ENCODE measurements around the gene PPTC7.
"Not testable (repeated sequence)": the region's sequence is repeated elsewhere in the genome, so short reads cannot be mapped to it uniquely, and the experiment has no call there.

PPTC7 gene

DNA sequence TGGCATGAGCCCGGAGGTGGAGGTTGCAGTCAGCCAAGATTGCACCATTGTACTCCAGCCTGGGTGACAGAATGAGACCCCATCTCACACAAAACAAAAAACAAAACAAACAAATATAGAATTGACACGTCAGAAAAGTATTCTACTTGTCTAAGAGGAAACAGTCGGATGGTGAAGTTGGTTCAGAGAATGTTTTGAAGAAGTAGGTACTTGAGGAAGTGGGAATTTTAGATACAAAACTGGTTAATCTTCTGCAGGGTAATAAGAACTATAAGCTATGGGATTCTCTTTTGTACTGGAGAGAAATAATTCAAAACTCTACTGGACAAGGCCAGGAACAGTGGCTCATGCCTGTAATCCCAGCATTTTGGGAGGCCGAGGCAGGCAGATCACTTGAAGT, 16.2 kb upstream of the PPTC7 start:
- ATAC-seq (replicated peaks) (no peak), DNase-seq (no peak)
- H3K9me3 Mint-ChIP-seq = no peaks in the 10 kb centered on the region
- H3K4me1 Mint-ChIP-seq (ENCODE audit: low read depth in 2 of 2) = peaks cover 3 to 6% of the 10 kb centered on the region in 2 donors
- H3K27me3 Mint-ChIP-seq = no peaks in the 10 kb centered on the region
- no peak overlapping the region for H3K4me3 Mint-ChIP-seq
- no peak overlapping the region for H3K27ac Mint-ChIP-seq
- peaks cover 7% of the 10 kb centered on the region for H3K36me3 Mint-ChIP-seq (ENCODE audit: insufficient read depth)

DNA sequence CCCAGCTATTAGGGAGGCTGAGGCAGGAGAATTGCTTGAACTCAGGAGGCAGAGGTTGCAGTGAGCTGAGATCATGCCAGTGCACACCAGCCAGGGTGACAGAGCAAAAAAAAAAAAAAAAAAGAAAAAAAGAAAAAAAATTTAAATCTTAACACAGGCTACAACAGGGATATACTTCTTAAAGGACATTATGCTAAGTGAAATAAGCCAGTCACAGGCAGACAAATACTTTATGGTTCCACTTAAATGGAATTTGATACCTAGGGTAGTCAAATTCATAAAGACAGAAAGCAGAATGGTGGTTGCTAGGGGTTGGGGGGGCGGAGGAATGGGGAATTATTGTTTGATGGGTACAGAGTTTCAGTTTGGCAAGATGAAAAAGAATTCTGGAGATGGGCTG, 14.8 kb upstream of the PPTC7 start:
- Mint-ChIP-seq H3K27me3 (no peaks in the 10 kb centered on the region), H3K9me3 (no peaks in the 10 kb centered on the region), H3K4me3 (no peak overlapping the region), H3K36me3 (ENCODE audit: insufficient read depth) (peaks cover 7% of the 10 kb centered on the region), H3K27ac (no peak overlapping the region), H3K4me1 (ENCODE audit: low read depth in 2 of 2) (peaks cover 3 to 6% of the 10 kb centered on the region in 2 donors)
- no peak for ATAC-seq (replicated peaks)
- no peak for DNase-seq

DNA sequence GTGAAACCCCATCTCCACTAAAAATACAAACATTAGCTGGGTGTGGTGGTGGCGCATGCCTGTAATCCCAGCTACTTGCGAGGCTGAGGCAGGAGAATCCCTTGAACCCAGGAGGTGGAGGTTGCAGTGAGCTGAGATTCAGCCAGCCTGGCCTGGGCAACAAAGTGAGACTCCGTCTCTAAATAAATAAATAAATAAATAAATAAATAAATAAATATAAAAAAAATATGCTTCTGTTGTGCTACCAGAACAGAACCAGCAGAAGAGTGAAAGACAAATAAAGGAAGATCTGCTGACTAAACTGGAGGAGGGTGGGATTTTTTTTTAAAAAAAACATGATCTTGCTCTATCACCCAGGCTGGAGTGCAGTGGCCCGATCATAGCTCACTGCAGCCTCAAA, 9.8 kb upstream of the PPTC7 start:
- DNase-seq; H3K9me3 Mint-ChIP-seq; ATAC-seq (replicated peaks); H3K4me3 Mint-ChIP-seq; H3K27me3 Mint-ChIP-seq; H3K27ac Mint-ChIP-seq; H3K36me3 Mint-ChIP-seq (ENCODE audit: insufficient read depth); H3K4me1 Mint-ChIP-seq (ENCODE audit: low read depth in 2 of 2): not testable (repeated sequence)

DNA sequence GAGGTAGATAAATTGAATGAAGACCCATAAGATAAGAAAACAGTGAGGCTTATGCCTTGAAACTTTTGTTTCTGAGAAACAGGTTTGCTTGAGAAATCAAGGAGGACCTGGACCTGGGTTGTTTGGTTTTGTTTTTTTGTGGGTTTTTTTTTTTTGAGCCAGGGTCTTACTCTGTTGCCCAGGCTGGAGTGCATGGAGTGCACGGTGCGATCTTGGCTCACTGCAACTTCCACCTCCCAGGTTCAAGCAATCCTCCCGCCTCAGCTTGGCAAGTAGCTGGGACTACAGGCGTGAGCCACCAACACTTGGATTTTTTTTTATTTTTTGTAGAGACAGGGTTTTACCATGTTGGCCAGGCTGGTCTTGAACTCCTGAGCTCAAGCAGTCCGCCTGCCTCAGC, 9.0 kb upstream of the PPTC7 start:
- Mint-ChIP-seq H3K4me1 (ENCODE audit: low read depth in 2 of 2) (no peaks in the 10 kb centered on the region), H3K36me3 (ENCODE audit: insufficient read depth) (peaks cover 7% of the 10 kb centered on the region), H3K27ac (peak overlapping the region in 1 of 2 donors; percentile 62), H3K27me3 (no peaks in the 10 kb centered on the region), H3K4me3 (no peak overlapping the region), H3K9me3 (no peaks in the 10 kb centered on the region)
- ATAC-seq (replicated peaks) (no peak), DNase-seq (no peak)

DNA sequence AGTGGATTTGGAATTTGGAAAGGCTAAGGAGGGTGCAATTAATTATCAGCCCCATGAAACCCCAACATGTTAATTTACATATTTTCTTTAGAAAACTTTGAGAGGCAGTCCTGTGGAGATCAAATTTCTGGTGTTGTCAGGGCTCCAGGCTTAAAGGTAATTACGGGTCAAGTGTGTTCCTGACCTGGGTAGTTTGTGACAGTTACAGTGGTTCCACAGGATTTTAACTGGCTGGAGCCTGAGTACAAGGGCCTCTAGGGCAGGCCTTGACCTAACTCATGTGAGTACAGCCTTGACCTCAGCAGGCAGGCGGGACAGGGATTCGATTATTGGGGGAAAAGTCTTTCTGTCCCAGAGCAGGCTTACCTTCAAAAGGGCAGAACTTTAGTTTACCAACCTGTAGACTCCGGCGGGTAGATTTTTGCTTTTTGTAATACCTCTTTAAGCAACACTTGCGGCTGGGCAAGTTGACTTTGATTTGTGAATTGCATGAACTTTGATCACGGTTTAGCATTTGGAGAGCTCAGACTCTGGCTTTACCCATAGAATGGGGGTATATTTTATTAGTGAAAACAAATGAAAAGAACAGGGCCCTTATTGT, 8.4 kb upstream of the PPTC7 start:
- no peak for ATAC-seq (replicated peaks)
- no peak for DNase-seq
- no peak overlapping the region for H3K4me3 Mint-ChIP-seq
- H3K9me3 Mint-ChIP-seq = no peaks in the 10 kb centered on the region
- H3K27me3 Mint-ChIP-seq = no peaks in the 10 kb centered on the region
- H3K4me1 Mint-ChIP-seq (ENCODE audit: low read depth in 2 of 2) = no peaks in the 10 kb centered on the region
- H3K27ac Mint-ChIP-seq = peak overlapping the region; percentile 62 to 82
- peaks cover 7% of the 10 kb centered on the region for H3K36me3 Mint-ChIP-seq (ENCODE audit: insufficient read depth)

DNA sequence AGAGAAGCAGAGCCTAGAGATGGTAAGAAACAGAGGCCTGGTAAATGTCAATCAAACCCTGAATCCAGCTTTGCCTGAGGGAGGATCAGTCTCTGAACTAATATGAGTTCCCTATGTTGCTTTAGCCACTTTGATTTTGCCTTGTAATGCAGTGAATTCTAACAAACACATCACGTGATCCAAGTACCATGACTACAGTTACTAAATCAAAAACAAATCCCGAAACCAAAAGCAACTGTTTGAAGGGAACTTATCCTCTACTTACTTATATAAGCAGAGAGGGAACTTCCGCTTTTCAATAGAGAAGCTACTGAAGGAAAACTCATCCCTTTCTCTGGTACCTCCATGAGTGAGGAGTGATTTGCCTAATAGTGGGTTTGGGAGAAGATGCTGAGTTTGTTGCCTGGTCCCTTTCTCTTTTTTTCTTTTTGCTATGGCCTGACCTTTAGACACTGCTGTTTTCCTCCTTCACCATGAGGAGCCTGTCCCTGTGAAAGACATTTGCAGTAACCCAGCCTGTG, 7.7 kb upstream of the PPTC7 start:
- no peaks in the 10 kb centered on the region for H3K4me1 Mint-ChIP-seq (ENCODE audit: low read depth in 2 of 2)
- H3K36me3 Mint-ChIP-seq (ENCODE audit: insufficient read depth) = peaks cover 4% of the 10 kb centered on the region
- no peaks in the 10 kb centered on the region for H3K27me3 Mint-ChIP-seq
- DNase-seq (no peak), ATAC-seq (replicated peaks) (peak; percentile 85)
- H3K27ac Mint-ChIP-seq = peak overlapping the region; percentile 62 to 82
- no peak overlapping the region for H3K4me3 Mint-ChIP-seq
- no peaks in the 10 kb centered on the region for H3K9me3 Mint-ChIP-seq

DNA sequence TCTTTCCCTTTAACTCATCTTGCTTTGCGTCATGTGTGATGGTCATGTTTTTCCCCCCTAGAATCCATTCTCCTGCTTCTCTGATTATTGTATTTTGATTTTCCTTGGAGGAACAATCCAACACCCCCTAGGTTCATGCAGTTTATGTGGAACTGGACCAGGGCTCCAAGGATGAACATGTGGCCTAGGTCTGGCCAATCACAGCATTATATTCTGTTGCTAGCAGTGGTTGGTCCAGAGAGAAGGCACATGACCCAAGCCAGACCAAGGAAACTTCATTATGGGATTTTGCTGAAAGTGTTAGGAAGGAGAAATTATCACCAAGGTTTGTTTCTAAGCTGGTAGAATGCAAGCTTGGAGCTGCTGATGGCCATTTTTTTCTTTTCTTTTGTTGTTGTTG, 6.9 kb upstream of the PPTC7 start:
- Mint-ChIP-seq H3K9me3 (no peaks in the 10 kb centered on the region), H3K4me3 (no peak overlapping the region), H3K27ac (peak overlapping the region; percentile 62 to 82), H3K4me1 (ENCODE audit: low read depth in 2 of 2) (peaks cover 5% of the 10 kb centered on the region in 2 donors), H3K36me3 (ENCODE audit: insufficient read depth) (peaks cover 4% of the 10 kb centered on the region), H3K27me3 (no peaks in the 10 kb centered on the region)
- DNase-seq = no peak
- ATAC-seq (replicated peaks) = no peak

DNA sequence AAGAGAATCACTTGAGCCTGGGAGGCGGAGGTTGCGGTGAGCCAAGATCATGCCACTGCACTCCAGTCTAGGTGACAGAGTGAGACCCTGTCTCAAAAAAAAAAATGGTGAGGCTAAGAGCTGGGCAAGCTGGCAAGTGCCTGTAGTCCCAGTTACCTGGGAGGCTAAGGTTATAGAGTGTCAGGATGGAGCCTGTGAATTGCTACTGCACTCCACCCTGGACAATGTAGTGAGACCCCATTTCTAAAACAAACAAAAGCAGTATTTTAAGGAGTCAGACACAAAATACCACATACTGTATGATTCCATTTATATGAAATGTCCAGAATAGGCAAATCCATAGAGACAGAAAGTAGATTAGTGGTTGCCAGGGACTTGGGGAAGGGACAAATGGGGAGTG, 4.0 kb upstream of the PPTC7 start:
- not testable (repeated sequence) for H3K9me3 Mint-ChIP-seq; H3K27me3 Mint-ChIP-seq; H3K4me3 Mint-ChIP-seq; H3K27ac Mint-ChIP-seq; ATAC-seq (replicated peaks); DNase-seq
- H3K36me3 Mint-ChIP-seq (ENCODE audit: insufficient read depth) = peaks cover 18% of the 10 kb centered on the region
- H3K4me1 Mint-ChIP-seq (ENCODE audit: low read depth in 2 of 2) = peaks cover 9 to 18% of the 10 kb centered on the region in 2 donors

DNA sequence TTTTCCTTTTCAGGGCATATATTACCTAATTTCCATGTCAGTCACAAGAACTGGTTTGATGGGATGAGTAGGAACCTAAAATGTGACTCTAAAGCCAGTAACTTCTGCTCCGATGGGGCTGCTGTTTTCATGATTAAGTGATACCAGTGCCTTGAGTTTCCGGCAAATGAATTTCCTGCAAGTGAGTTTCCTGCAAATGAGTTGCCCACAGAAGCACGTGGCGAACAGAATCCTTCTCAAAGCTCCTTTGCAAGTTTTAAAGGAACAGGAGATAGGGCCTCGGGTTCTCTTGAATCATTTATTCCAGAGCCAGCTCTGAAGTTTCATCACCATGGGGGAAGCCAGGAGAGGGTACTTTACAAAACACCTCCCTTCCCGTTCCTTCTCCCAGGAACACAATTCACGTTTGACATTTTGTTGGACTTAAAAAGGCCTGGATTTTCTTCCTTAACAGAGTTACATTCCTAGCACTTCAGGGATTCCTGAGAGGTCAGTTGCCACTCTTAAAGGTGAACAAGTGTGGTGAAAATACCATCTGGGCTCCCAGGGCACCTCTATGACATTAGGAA, 2.2 kb upstream of the PPTC7 start:
- Mint-ChIP-seq H3K9me3 (no peaks in the 10 kb centered on the region), H3K4me1 (ENCODE audit: low read depth in 2 of 2) (peaks cover 22 to 33% of the 10 kb centered on the region in 2 donors), H3K36me3 (ENCODE audit: insufficient read depth) (peaks cover 28% of the 10 kb centered on the region), H3K4me3 (peak overlapping the region; percentile 29 to 40), H3K27ac (no peak overlapping the region), H3K27me3 (no peaks in the 10 kb centered on the region)
- DNase-seq (no peak), ATAC-seq (replicated peaks) (no peak)

DNA sequence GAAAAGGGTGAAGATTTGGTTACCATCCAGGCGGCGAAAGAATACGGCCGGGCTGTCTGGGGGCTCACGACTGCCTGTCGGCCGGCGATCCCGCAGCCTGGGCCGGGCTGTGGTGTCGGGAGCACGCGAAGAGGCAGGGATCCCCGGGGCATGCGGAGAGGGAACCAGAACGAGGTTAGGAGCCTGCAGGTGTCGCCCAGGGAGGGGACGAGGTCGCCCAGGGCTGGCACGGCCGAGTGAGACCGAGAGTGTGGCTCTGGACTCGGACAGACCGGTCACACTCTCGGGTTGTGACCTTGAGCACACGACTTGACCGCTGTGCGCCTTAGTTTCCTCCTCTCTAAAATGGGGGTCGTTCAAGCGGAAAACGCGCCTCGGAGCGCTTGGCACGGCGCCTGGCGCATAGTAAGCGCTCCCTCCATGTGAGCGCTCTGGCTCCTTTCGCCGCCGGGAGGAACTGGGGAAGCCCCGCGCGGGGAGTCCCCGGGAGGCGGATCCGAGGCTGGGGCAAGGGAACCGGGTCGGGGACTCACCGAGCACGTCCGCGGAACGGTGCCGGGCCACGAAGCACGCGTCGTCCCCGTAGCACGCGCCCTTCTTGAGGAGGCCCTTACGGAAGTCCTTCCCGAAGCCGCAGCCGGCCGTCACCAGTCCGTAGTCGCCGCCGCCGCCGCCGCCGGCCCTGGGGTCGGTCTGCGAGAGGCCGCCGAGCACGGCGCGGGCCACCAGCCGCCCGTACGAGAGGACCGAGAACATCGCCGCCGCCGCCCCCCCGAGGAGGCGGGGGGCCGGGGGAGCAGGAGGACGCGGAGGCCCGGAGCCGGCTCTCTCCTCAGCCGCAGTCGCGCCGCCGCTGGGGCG, 612 bp downstream of the PPTC7 start:
- DNase-seq = peak; percentile 69 to 75 (median 74)
- Mint-ChIP-seq H3K27ac (peak overlapping the region; percentile 92 to 95), H3K36me3 (ENCODE audit: insufficient read depth) (peaks cover 34% of the 10 kb centered on the region), H3K9me3 (no peaks in the 10 kb centered on the region), H3K4me1 (ENCODE audit: low read depth in 2 of 2) (peaks cover 42 to 59% of the 10 kb centered on the region in 2 donors), H3K4me3 (peak overlapping the region; percentile 89 to 93), H3K27me3 (no peaks in the 10 kb centered on the region)
- peak; percentile 60 for ATAC-seq (replicated peaks)

DNA sequence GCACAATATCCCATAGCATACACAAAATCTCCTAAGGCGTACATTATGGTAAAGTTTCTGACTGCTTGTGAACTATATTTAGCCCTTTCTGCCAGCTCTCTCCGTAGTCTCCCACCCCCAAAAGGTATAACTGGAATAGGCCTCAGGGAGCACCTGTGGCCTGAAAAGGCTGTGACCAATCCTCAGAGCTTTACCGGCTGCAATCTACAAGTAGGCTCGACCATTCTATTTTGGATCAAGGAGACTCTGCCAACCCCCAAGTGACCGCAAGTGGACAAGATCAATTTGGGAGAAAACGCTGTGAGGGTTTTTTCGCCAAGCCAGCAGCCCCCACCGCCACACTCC, 1.2 kb downstream of the PPTC7 start:
- Mint-ChIP-seq H3K9me3 (no peaks in the 10 kb centered on the region), H3K27ac (peak overlapping the region; percentile 92 to 95), H3K4me3 (peak overlapping the region; percentile 89 to 93), H3K27me3 (no peaks in the 10 kb centered on the region), H3K36me3 (ENCODE audit: insufficient read depth) (peaks cover 34% of the 10 kb centered on the region), H3K4me1 (ENCODE audit: low read depth in 2 of 2) (peaks cover 44 to 61% of the 10 kb centered on the region in 2 donors)
- ATAC-seq (replicated peaks) (no peak), DNase-seq (no peak)

DNA sequence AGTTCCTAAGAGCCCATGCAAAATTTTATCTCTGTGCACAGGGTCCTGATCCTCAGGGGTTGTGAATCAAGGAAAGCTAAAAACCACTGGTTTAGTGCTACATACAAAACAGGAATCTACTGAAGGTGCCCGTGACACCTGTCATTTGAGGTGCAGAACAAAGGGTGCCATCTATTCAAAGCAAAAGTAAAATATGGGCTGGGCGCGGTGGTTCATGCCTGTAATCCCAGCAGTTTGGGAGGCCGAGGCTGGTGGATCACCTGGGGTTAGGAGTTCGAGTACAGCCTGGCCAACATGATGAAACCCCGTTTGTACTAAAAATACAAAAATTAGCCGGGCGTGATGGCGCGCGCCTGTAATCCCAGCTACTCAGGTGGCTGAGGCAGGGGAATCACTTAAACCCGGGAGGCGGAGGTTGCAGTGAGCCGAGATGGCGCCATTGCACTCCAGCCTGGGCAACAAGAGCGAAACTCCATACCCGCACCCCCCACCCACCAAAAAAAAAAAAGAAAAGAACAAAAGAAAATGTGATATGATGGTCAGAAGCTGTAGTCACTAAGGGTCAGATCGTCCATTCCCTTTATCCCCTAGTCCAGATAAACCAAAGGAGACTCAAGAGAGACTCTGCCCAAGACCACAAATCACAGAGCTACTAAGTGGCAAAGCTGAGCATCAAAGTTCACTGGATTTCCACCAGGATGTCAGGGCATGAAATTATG, 3.4 kb downstream of the PPTC7 start:
- DNase-seq (no peak), ATAC-seq (replicated peaks) (no peak)
- Mint-ChIP-seq H3K9me3 (no peaks in the 10 kb centered on the region), H3K4me3 (peak overlapping the region; percentile 89 to 93), H3K27me3 (no peaks in the 10 kb centered on the region), H3K4me1 (ENCODE audit: low read depth in 2 of 2) (peaks cover 49 to 66% of the 10 kb centered on the region in 2 donors), H3K27ac (peak overlapping the region; percentile 91 to 96), H3K36me3 (ENCODE audit: insufficient read depth) (peaks cover 34% of the 10 kb centered on the region)
